DND-41 (cell line): ENCODE data around the gene CCDC83.

ENCODE experiments used
- CTCF ChIP-seq: IDR thresholded peaks from 2 replicates; pipeline ENCODE4 v1.5.1; 2012; ENCODE audit warnings: borderline replicate concordance, low read length, moderate library complexity, mild to moderate bottlenecking; ENCODE audit not compliant: poor library complexity, severe bottlenecking; ENCODE audit errors: extremely low read depth
- EZH2 ChIP-seq: IDR thresholded peaks from 3 replicates; pipeline ENCODE4 v1.6.1; 2012; ENCODE audit warnings: borderline replicate concordance, low read depth, mild to moderate bottlenecking, moderate library complexity, low read length, inconsistent platforms; ENCODE audit not compliant: severe bottlenecking

DNA sequence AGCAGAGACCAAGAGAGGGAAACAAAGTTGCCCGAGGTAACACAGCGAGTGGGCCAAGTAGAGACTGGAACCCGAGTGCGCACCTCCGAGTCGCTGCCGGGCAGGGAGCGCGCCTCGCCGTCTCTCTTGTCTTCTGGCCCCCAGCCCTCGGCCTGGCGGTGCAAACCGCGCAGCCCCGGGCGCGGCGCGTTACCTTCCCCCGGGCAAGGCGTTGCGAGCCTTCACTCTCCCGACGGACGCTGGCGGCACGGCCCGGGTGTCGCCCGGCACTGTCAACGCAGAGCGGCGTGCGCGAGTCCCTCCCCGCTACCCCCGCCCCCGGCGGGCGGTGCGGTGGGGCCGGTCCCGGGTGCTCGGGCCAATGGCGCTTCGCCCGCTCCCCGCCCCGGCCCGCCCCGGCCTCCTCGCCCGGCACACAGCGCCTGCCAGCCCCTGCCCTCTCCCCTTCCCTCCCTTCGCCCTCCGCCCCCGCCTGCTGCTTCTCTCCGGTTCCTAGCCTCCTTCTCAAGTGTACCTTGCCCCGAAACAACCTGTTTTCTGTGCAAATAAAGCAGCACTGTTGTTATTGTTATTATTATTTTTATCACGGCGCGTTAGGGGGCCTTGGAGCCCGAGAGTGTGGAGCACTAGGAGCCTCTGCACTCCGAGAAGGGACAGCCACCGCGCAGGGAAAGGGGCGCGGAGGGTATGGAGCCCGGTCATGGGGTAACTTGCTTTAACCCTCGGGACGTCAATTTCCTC is 44.1 kb upstream of the CCDC83 start, which contains the start of gene SYTL2:
- TF ChIP-seq CTCF (no peak), EZH2 (no peak)
